A549 (cell line): Measurements from ENCODE around the gene SOX5. TPM values are rescaled to one million over a fixed set of nuclear protein-coding genes. Genes with fewer than 3 reads are reported as not detected.

ENCODE experiments used
- ATAC-seq, 2 experiments: fragments of 200-7000 bp in 1 of 2; fragments of >200 bp in 1 of 2; cut with Nextera tagmentation in 1 of 2; cut with Tn5 transposase in 1 of 2; 3 replicates each; pipeline versions ENCODE4 v1.8.0 to v1.9.1; 2018 to 2020; ENCODE audit warnings: mild to moderate bottlenecking in 1 of 2, moderate library complexity in 1 of 2
- CTCF ChIA-PET: fragments of 300-600 bp; sonication (Branson Sonifier 250); formaldehyde crosslinking; extraction: SDS; loops from one replicate; lab custom pipeline; 2021; ENCODE audit warnings: antibody characterized with exemption, inconsistent platforms; lab: Yijun Ruan, JAX
- POLR2A ChIA-PET: fragments of 350-600 bp; formaldehyde crosslinking; extraction: SDS; loops from one replicate; lab custom pipeline; 2021; ENCODE audit warnings: antibody characterized with exemption, inconsistent platforms; lab: Yijun Ruan, JAX
- DNase-seq, 2 experiments: peaks; one replicate each; pipeline versions ENCODE4 v3.0.0 to v3.0.0-alpha.2; 2011 to 2016; ENCODE audit warnings: low read depth in 1 of 2, low spot score in 1 of 2
- FAIRE-seq: peaks from 2 replicates; lab custom pipeline; 2011; peaks lifted over from hg19 to GRCh38; lab: Jason Lieb, UNC
- H3K27ac ChIP-seq, 2 experiments: fragments of >200 bp; sonication (Bioruptor Twin); formaldehyde crosslinking; 3 replicates each; pipeline ENCODE4 v1.5.1; 2016 to 2017
- H3K4me1 ChIP-seq: fragments of >200 bp; sonication (Bioruptor Twin); formaldehyde crosslinking; 3 replicates; pipeline ENCODE4 v1.6.1; 2016
- H3K4me2 ChIP-seq: fragments of >200 bp; sonication (Bioruptor Twin); formaldehyde crosslinking; 3 replicates; pipeline ENCODE4 v1.6.1; 2016
- H3K4me3 ChIP-seq: fragments of >200 bp; sonication (Bioruptor Twin); formaldehyde crosslinking; 3 replicates; pipeline ENCODE4 v1.5.1; 2016
- H3K9me3 ChIP-seq: fragments of >200 bp; sonication (Bioruptor Twin); formaldehyde crosslinking; 3 replicates; pipeline ENCODE4 v1.6.1; 2016
- ATOH8 ChIP-seq: fragments of 250-450 bp; sonication (Bioruptor Pico); IDR thresholded peaks from 2 replicates; pipeline ENCODE4 v1.5.0; 2020; ENCODE audit warnings: low read depth, mild to moderate bottlenecking, moderate library complexity
- CBX2 ChIP-seq: fragments of 200-600 bp; sonication (generic); IDR thresholded peaks from 2 replicates; pipeline ENCODE4 v1.6.1; 2016; ENCODE audit warnings: low read depth, mild to moderate bottlenecking, borderline replicate concordance
- CBX8 ChIP-seq: fragments of 200-600 bp; sonication (generic); IDR thresholded peaks from 2 replicates; pipeline ENCODE4 v1.6.1; 2016
- CHD2 ChIP-seq: fragments of 150-350 bp; IDR thresholded peaks from 2 replicates; pipeline ENCODE4 v1.6.1; 2014; ENCODE audit warnings: low read length; ENCODE audit not compliant: partially characterized antibody
- EHMT2 ChIP-seq: fragments of 200-600 bp; sonication (generic); IDR thresholded peaks from 2 replicates; pipeline ENCODE4 v1.6.1; 2016; ENCODE audit warnings: antibody characterized with exemption, low read depth, mild to moderate bottlenecking, moderate library complexity
- ELK1 ChIP-seq: fragments of 150-350 bp; IDR thresholded peaks from 2 replicates; pipeline ENCODE4 v1.6.1; 2014; ENCODE audit warnings: low read depth, mild to moderate bottlenecking, low read length
- FOXS1 ChIP-seq: fragments of 250-450 bp; sonication (Bioruptor Pico); IDR thresholded peaks from 2 replicates; pipeline ENCODE4 v1.5.0; 2020; ENCODE audit warnings: mild to moderate bottlenecking, moderate library complexity
- HDAC2 ChIP-seq: fragments of 200-600 bp; sonication (generic); IDR thresholded peaks from 2 replicates; pipeline ENCODE4 v1.6.1; 2016
- JUN ChIP-seq, 2 experiments: fragments of >200 bp; sonication (Bioruptor Twin); formaldehyde crosslinking; IDR thresholded peaks; 2 replicates in 1 of 2; 3 replicates in 1 of 2; pipeline ENCODE4 v1.6.1; 2016 to 2017
- KDM1A ChIP-seq: fragments of 200-600 bp; sonication (generic); IDR thresholded peaks from 2 replicates; pipeline ENCODE4 v1.6.1; 2016; ENCODE audit warnings: low read depth, mild to moderate bottlenecking
- KDM5A ChIP-seq: fragments of 200-600 bp; sonication (generic); IDR thresholded peaks from 2 replicates; pipeline ENCODE4 v1.6.1; 2016; ENCODE audit warnings: antibody characterized with exemption, mild to moderate bottlenecking
- MAZ ChIP-seq: fragments of 150-350 bp; IDR thresholded peaks from 2 replicates; pipeline ENCODE4 v1.6.1; 2014; ENCODE audit warnings: antibody characterized with exemption, low read depth, low read length, borderline replicate concordance
- NPAS2 ChIP-seq: fragments of 250-450 bp; sonication (Bioruptor Pico); IDR thresholded peaks from 2 replicates; pipeline ENCODE4 v1.8.0; 2022; ENCODE audit warnings: mild to moderate bottlenecking, moderate library complexity, borderline replicate concordance
- PHF8 ChIP-seq: fragments of 200-600 bp; sonication (generic); IDR thresholded peaks from 2 replicates; pipeline ENCODE4 v1.6.1; 2016; ENCODE audit warnings: low read depth, mild to moderate bottlenecking, antibody characterized with exemption, moderate library complexity, borderline replicate concordance
- RAD21 ChIP-seq, 2 experiments: fragments of >200 bp in 1 of 2; sonication (Bioruptor Twin) in 1 of 2; formaldehyde crosslinking in 1 of 2; IDR thresholded peaks in 1 of 2; conservative IDR thresholded peaks in 1 of 2; 2 replicates in 1 of 2; 3 replicates in 1 of 2; pipeline ENCODE4 v1.6.1; 2012 to 2018; ENCODE audit warnings: inconsistent platforms in 1 of 2
- RARB ChIP-seq: fragments of 250-450 bp; sonication (Bioruptor Pico); IDR thresholded peaks from 2 replicates; pipeline ENCODE4 v1.8.0; 2021; ENCODE audit warnings: mild to moderate bottlenecking, moderate library complexity
- SMC3 ChIP-seq: fragments of >200 bp; sonication (Bioruptor Twin); formaldehyde crosslinking; IDR thresholded peaks from 3 replicates; pipeline ENCODE4 v1.6.1; 2018; ENCODE audit warnings: inconsistent platforms
- SREBF2 ChIP-seq: fragments of 450-650 bp; IDR thresholded peaks from 2 replicates; pipeline ENCODE4 v1.6.1; 2014; ENCODE audit warnings: mild to moderate bottlenecking, moderate library complexity
- WGBS: methylation state at CpG from one replicate; pipeline ENCODE4 v1.1.6; 2017; ENCODE audit errors: missing lambda C conversion rate; 5-methylcytosine and 5-hydroxymethylcytosine counted together
- polyA minus RNA-seq: library from RNA; depleted of rRNA, polyadenylated mRNA; stranded (reverse); fragments of >200 nt; gene quantifications from 2 replicates; pipeline ENCODE4 v1.2.3, GENCODE V29; 2011; rRNA and poly(A)+ RNA removed
- polyA plus RNA-seq, 4 experiments: library from polyadenylated mRNA; depleted of rRNA in 3 of 4; stranded (reverse); fragments of >200 nt; fragmentation: RNase III in 1 of 4; extraction: RNeasy Plus Mini Kit Qiagen cat#74134 plus additional on column Dnase treatment in 1 of 4; gene quantifications; 2 replicates in 3 of 4; 3 replicates in 1 of 4; pipeline ENCODE4 v1.2.3, GENCODE V29; 2011 to 2017
- TF ChIP-seq, protein P1 (sequence below): IDR thresholded peaks from 2 replicates; pipeline ENCODE4 v1.6.1; 2012
- TF ChIP-seq, protein P2 (sequence below): fragments of >200 bp; sonication (Bioruptor Twin); formaldehyde crosslinking; IDR thresholded peaks from 3 replicates; pipeline ENCODE4 v1.5.1; 2016

The SOX5 gene
- polyA plus RNA-seq (2011; rRNA removed) (not detected in 2 replicates), polyA plus RNA-seq (2017; fragmentation: RNase III; extraction: RNeasy Plus Mini Kit Qiagen cat#74134 plus additional on column Dnase treatment) (not detected in 3 replicates), polyA minus RNA-seq (not detected in 2 replicates)
- not detected in 2 replicates for polyA plus RNA-seq (2012; cell fraction: cytosol; rRNA removed)
- not detected in 2 replicates for polyA plus RNA-seq (2012; cell fraction: nucleus; rRNA removed)

DNA sequence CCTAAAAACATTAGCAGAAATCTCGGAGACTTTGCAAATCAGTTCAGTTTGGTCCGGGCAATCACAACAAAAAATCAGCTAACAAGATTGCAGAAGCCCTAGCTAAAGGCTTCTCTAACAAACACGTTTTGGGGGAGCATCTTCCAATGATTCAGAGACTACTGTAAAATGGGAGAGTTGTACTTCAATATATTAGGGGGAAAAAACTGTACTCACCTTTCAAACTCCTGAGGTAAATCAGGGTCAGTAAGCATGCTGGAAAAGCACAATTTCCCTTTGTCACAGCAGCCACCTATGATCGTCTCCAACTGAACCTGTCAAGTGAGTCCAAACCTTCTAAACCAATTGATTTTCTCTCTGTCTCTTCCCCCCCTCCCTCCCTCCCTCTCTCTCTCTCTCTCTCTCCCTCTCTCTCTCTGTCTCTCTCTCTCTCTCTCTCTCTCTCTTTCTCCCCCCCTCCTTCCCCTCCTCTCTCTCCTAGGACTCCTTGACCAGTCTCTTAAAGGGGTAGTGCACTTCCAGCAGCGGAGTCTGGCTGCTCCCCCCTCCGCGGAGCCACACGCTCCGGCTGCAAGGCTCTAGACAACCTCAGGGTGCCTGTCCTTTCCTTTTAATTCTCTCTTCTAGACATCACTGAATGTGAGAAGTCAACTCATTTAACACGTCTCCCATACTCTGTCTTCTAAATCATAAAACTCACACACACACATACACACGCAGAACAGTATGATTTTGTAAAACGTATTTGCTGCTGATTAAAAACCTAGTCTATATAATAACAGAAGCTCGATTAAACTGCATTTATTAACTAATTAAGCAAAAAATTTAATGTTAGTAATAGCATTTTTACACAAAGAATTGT lies at the start of gene SOX5:
SOX5 (minus strand) TSS at position 323 of the 862 bp plus-strand sequence; CDS start at position 254, 69 bp downstream.
- Histone ChIP-seq H3K4me2 (peak within 1 kb of the TSS; percentile 49), H3K27ac (no peak within 1 kb of the TSS), H3K4me3 (peak within 1 kb of the TSS; percentile 3; the same call in 1 of the 3 replicates), H3K9me3 (no peaks in the 10 kb centered on the region), H3K4me1 (no peaks in the 10 kb centered on the region)
- ATAC-seq (peak; percentile 73 to 78; a peak in 5 of 6 replicates), DNase-seq (peak in 1 of 2 experiments; percentile 4), FAIRE-seq (no peak)
- 3% methylated on average over 13 of the region's 13 CpGs for WGBS
- POLR2A ChIA-PET, result no interaction called here
- CTCF ChIA-PET, result no interaction called here
- TF ChIP-seq, protein P1, sequence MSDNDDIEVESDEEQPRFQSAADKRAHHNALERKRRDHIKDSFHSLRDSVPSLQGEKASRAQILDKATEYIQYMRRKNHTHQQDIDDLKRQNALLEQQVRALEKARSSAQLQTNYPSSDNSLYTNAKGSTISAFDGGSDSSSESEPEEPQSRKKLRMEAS, result no peak
- TF ChIP-seq ELK1, result no peak
- TF ChIP-seq, protein P2, sequence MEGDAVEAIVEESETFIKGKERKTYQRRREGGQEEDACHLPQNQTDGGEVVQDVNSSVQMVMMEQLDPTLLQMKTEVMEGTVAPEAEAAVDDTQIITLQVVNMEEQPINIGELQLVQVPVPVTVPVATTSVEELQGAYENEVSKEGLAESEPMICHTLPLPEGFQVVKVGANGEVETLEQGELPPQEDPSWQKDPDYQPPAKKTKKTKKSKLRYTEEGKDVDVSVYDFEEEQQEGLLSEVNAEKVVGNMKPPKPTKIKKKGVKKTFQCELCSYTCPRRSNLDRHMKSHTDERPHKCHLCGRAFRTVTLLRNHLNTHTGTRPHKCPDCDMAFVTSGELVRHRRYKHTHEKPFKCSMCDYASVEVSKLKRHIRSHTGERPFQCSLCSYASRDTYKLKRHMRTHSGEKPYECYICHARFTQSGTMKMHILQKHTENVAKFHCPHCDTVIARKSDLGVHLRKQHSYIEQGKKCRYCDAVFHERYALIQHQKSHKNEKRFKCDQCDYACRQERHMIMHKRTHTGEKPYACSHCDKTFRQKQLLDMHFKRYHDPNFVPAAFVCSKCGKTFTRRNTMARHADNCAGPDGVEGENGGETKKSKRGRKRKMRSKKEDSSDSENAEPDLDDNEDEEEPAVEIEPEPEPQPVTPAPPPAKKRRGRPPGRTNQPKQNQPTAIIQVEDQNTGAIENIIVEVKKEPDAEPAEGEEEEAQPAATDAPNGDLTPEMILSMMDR, result no peak

DNA sequence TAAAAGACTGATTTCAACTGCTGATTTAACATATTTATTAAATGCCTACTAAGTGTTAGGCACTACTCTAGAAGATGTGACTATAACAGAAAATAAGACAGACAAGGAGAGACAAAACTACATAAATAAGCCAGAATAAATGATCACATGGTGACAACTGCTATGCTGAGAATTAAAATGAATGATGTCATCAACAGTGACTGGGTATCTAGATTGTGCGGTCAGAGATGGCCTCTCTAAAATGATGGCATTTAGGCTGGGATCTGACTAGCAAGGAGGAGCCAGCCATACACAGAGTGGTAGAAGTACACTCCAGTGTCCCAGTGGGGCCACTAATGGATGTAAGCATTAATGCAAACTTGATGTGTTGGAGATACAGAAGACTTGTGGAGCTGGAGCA lies 37.6 kb upstream of the SOX5 start:
- Histone ChIP-seq H3K4me1 (no peaks in the 10 kb centered on the region), H3K4me3 (no peak overlapping the region), H3K9me3 (no peaks in the 10 kb centered on the region), H3K27ac (no peak overlapping the region), H3K4me2 (no peak overlapping the region)
- ChIA-PET POLR2A (no interaction called here), CTCF (no interaction called here)
- ATAC-seq, result no peak
- WGBS, result 27% methylated on average over 1 of the region's 1 CpG
- DNase-seq, result no peak
- TF ChIP-seq CBX2 (no peak), RAD21 (conservative IDR thresholded peaks at IDR 0.05 in 1 of 2, IDR thresholded peaks at IDR 0.05 in 1 of 2) (no peak), PHF8 (no peak), CHD2 (no peak), CBX8 (no peak), JUN (IDR thresholded peaks at IDR 0.05) (no peak), SMC3 (no peak), HDAC2 (no peak), MAZ (no peak), SREBF2 (no peak), KDM5A (no peak), EHMT2 (no peak), RARB (no peak), FOXS1 (CRISPR knock-in tag) (no peak), NPAS2 (CRISPR knock-in tag) (no peak), KDM1A (no peak), ATOH8 (no peak)
- no peak for FAIRE-seq
